GM21576 (cell line): Measurements from ENCODE around the gene HIBCH.
A peak's percentile ranks its signal among the peaks of the same experiment; 100 is the strongest.

Experiments used
- ATAC-seq: cut with Tn5 transposase; IDR thresholded peaks from one replicate; pipeline ENCODE4 v1.9.1; 2021; ENCODE audit warnings: mild to moderate bottlenecking, moderate library complexity; ENCODE audit not compliant: unreplicated experiment

HIBCH gene

GRCh38 chr2:190199109-190199508 is 120.5 kb downstream of the HIBCH start:
- ATAC-seq = no peak

GRCh38 chr2:190197143-190197720 is 122.4 kb downstream of the HIBCH start:
- ATAC-seq = no peak

DNA sequence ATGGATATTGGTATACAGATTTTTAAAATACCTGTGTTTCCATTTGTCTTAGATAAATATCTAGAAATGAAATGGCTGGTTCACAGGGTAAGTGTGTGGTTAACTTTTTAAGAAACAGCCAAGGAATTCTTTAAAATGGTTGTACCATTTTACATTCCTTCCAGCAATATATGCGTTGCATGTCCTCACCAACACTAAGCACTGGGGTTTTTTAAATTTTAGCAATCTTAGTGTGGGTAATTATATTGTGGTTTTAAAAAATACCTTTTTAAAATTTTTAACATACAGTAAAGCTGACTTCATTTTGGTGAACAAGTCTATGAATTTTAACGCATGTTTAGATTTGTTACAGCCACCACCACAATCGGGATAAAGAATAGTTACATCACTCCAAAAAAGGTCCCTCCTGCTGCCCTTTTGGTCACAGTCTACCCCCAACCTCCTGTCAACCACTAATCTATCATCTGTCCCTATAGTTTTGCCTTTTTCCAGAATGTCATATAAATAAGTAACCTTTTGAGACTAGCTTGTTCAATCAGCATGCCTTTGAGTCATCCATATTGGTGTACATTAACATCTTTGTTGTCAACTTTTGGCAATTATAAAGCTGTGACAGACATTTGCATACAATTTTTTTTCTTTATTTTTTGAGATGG is 129.0 kb downstream of the HIBCH start:
- ATAC-seq = no peak

- no peak for ATAC-seq
Observed at GRCh38 chr2:190188289-190188688, 131.3 kb downstream of the HIBCH start.

DNA sequence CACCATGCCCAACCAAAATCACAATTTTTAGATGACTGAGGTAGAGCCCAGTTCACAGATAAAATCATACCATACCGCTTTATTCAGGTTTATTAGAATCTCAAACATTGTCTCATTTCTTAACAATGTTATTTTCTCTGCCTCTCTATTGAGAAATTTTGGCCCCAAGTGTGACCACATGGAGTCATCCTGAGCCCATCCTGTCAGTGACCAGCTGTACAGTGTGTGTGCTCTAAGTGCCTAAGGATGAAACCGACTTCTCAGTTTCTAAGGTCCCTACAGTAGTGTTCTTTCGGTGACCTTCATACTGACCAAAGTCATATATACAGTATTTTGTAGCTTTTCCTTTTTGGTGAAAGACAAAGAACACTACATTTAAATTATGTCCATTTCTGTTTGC is 133.4 kb downstream of the HIBCH start:
- no peak for ATAC-seq

DNA sequence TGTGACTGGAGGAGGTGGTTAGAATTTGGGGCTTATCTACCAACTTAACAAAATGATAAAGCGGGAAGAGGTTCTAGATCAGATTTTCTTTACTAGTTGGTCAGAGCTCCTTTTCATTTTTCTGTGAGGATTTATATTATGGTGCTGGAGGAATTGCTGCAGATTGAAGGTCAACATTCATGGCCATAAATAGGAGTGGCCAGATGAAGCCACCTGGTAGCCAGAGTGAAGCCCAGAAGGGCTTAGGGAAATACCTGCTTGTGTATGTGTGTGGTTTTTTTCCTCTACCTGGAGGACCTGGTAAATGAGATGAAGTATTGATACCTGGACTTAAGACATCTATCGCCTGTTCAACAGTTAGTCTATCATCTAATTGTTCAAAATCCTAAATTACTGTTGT is 134.2 kb downstream of the HIBCH start:
- no peak for ATAC-seq

GRCh38 chr2:190184460-190184859 is 135.2 kb downstream of the HIBCH start:
- no peak for ATAC-seq

- no peak for ATAC-seq
Observed at GRCh38 chr2:190183539-190183938, 136.1 kb downstream of the HIBCH start.

- ATAC-seq = peak; percentile 32
Observed at GRCh38 chr2:190182071-190182524, 137.5 kb downstream of the HIBCH start.

DNA sequence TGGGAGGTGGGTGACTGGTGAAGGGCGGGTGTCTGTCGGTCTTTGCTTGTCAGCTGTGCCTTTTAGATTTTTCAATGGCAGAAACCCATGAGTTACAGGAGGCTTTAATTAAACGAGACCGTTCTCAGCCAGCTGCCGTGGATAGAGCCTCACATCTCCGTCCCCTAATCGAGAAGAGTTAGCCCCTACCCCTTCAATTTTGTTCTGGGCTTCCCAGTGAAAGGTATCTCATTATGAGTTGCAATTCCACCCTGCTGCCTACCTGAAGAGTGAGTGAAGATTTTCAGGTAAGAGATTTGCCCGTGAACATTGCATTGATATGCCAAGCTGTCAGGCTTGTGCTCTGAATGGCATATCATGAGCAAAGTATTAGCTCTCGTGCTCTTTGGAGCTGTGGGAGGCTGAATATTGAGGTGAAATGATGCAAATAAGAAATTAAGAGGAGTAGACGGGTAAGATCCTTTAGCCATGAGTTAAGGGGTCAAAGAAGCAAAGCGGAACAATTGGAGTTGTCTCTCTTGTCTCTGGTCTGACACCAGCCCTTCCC is 138.4 kb downstream of the HIBCH start:
- ATAC-seq = no peak

DNA sequence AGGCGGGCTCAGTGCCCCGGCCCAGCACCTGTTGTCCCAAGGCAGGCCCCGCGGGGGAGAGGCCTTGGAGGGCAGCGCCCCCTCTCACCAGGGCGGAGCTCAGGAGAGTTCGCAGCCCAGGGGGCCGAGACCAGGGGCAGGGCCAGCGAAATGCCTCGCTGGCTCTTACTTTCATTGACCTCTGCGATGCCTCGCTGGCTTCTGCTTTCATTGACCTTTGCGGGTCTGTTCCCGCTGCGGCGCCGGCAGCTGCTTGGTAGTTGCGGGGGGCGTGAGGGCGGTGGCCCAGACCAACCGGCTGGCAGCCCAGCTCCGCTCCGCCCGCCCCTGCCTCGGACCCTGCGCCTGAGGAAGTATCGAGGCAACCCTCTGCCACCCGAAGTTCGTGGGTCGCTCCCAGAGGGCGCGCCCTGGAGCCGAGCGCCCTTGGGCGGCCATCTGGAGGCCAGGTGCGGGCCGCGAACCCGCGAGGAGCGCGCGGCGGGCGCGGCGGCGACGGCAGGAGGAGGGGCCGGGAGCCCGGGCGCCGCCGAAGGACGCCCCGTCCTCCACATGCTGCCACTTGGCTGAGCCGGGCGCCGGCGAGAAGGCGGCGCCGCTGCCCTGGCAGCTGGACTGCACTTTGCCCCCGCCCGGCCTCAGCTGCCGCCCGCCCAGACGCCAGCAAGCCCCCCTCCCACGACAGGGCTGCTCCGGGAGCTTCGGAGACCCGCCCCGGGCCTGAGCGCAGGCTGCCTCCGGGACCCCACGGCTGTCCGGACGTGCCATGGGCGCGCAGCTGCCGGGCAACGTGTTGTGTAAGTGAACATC is 139.1 kb downstream of the HIBCH start:
- ATAC-seq = peak; percentile 78

DNA sequence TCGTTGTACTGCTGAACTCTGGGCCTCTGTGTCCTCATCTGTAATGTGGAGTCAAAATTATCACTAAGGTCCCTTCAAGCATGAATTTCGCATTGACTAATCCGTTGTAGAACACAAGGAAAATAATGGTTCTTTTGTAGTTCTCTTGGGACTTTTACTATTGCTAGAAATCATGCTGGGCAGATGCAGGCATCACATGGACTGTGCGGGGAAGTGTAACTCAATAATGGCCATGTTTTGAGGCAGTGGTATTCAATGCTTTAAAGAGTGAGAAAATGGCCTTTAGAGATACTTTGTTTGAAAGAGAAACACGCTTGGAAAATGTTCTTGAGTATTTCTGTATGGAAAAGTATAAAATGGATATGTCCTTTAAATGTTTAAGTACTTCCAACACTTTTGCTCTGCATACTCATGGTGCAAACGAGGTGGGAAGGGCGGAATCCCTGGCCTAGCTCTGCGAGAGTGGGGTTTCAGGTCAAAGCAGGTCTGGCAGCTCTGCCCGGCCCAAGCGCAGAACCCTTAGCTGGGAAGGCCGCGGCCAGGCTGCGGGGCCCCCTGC is 139.8 kb downstream of the HIBCH start:
- ATAC-seq = no peak

GRCh38 chr2:190178066-190178722 is 141.4 kb downstream of the HIBCH start:
- no peak for ATAC-seq

GRCh38 chr2:190177249-190178040 is 142.2 kb downstream of the HIBCH start:
- ATAC-seq = no peak

DNA sequence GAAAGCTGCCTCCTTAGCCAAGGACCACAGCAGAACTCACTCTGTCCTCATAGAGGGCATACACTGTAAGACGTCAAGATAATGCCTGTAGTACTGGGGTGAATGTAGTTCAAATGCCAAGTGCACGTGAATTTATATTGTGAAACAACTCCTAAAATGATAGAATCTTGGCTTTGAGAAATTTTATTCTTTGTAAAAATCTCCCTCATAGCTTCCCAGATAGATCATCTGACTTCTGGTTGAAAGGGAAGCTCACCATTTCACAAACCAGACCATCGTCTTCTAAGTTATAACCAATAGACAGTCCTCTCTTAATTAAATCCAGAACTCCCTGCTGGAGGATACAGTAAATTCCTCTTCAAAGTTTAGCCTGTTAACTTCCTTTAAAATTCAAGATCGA is 146.2 kb downstream of the HIBCH start:
- no peak for ATAC-seq

- ATAC-seq = no peak
Observed at GRCh38 chr2:190170673-190171072, 149.0 kb downstream of the HIBCH start.

- ATAC-seq = no peak
Observed at GRCh38 chr2:190169221-190170072, 150.2 kb downstream of the HIBCH start.

DNA sequence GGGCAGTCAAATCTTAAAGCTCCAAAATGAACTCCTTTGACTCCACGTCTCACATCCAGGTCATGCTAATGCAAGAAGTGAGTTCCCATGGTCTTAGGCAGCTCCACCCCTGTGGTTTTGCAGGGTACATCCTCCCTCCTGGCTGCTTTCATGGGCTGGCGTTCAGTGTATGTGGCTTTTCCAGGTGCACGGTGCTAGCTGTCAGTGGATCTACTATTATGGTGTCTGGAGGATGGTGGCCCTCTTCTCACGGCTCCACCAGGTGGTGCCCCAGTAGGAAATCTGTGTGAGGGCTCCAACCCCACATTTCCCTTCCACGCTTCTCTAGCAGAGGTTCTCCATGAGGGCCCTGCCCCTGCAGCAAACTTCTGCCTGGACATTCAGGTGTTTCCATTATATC is 151.9 kb downstream of the HIBCH start:
- no peak for ATAC-seq

- no peak for ATAC-seq
Observed at GRCh38 chr2:190165491-190165890, 154.1 kb downstream of the HIBCH start.
